ENCODE measurements around the gene SPEN. TPM values are rescaled to one million over a fixed set of nuclear protein-coding genes. Genes with fewer than 3 reads are reported as not detected.

SPEN gene
- total and polyA plus RNA-seq, 2 experiments from 2014 or later: 24.3 to 25.9 TPM

GRCh38 chr1:15916417-15916816 lies 68.9 kb downstream of the SPEN start:
- no peak overlapping the region for H3K27ac ChIP-seq
- DNase-seq (ENCODE audit: low spot score): no peak
- no peaks in the 10 kb centered on the region for H3K36me3 ChIP-seq (replicated peaks; ENCODE audit: insufficient read depth, low read depth)
- no peaks in the 10 kb centered on the region for H3K9me2 ChIP-seq (replicated peaks; ENCODE audit: insufficient read depth)
- peaks cover 40% of the 10 kb centered on the region for H3K79me2 ChIP-seq
- no peak overlapping the region for H3K4me2 ChIP-seq
- H3K27me3 ChIP-seq: no peaks in the 10 kb centered on the region
- no peaks in the 10 kb centered on the region for H3K4me1 ChIP-seq (ENCODE audit: insufficient read depth)
- H3K4me3 ChIP-seq: no peak overlapping the region
- H3K9me3 ChIP-seq (ENCODE audit: low read depth): no peaks in the 10 kb centered on the region
- TF ChIP-seq CTCF (IDR thresholded peaks at IDR 0.05; ENCODE audit: poor library complexity) (no peak), EZH2phosphoT487 (IDR thresholded peaks at IDR 0.05; ENCODE audit: low read depth, severe bottlenecking, unreplicated experiment) (no peak), EZH2 (IDR thresholded peaks at IDR 0.05; ENCODE audit: borderline replicate concordance) (no peak)
- no peak overlapping the region for H2AFZ ChIP-seq
- WGBS (ENCODE audit: low lambda C conversion rate, missing lambda C conversion rate): 83% methylated on average over 4 of the region's 4 CpGs
- no peaks in the 10 kb centered on the region for H4K20me1 ChIP-seq (ENCODE audit: insufficient read depth, poor library complexity, severe bottlenecking)

GRCh38 chr1:15916916-15917315 lies 69.4 kb downstream of the SPEN start:
- Histone ChIP-seq H3K4me3 (no peak overlapping the region), H4K20me1 (ENCODE audit: insufficient read depth, poor library complexity, severe bottlenecking) (no peaks in the 10 kb centered on the region), H3K36me3 (replicated peaks; ENCODE audit: insufficient read depth, low read depth) (no peaks in the 10 kb centered on the region), H3K9me2 (replicated peaks; ENCODE audit: insufficient read depth) (no peaks in the 10 kb centered on the region), H3K9me3 (ENCODE audit: low read depth) (no peaks in the 10 kb centered on the region), H3K4me1 (ENCODE audit: insufficient read depth) (no peaks in the 10 kb centered on the region), H3K27me3 (no peaks in the 10 kb centered on the region), H2AFZ (no peak overlapping the region), H3K4me2 (no peak overlapping the region), H3K79me2 (peaks cover 38% of the 10 kb centered on the region), H3K27ac (no peak overlapping the region)
- 76% methylated on average over 7 of the region's 7 CpGs for WGBS (ENCODE audit: low lambda C conversion rate, missing lambda C conversion rate)
- no peak for TF ChIP-seq EZH2 (IDR thresholded peaks at IDR 0.05; ENCODE audit: borderline replicate concordance)
- no peak for TF ChIP-seq EZH2phosphoT487 (IDR thresholded peaks at IDR 0.05; ENCODE audit: low read depth, severe bottlenecking, unreplicated experiment)
- no peak for TF ChIP-seq CTCF (IDR thresholded peaks at IDR 0.05; ENCODE audit: poor library complexity)
- DNase-seq (ENCODE audit: low spot score): no peak

GRCh38 chr1:15918962-15919715 lies 71.6 kb downstream of the SPEN start:
- no peak overlapping the region for H3K4me2 ChIP-seq
- H3K9me2 ChIP-seq (replicated peaks; ENCODE audit: insufficient read depth): no peaks in the 10 kb centered on the region
- TF ChIP-seq EZH2phosphoT487 (IDR thresholded peaks at IDR 0.05; ENCODE audit: low read depth, severe bottlenecking, unreplicated experiment) (no peak), CTCF (IDR thresholded peaks at IDR 0.05; ENCODE audit: poor library complexity) (no peak), EZH2 (IDR thresholded peaks at IDR 0.05; ENCODE audit: borderline replicate concordance) (no peak)
- WGBS (ENCODE audit: low lambda C conversion rate, missing lambda C conversion rate): 93% methylated on average over 11 of the region's 11 CpGs
- H3K36me3 ChIP-seq (replicated peaks; ENCODE audit: insufficient read depth, low read depth): no peaks in the 10 kb centered on the region
- H3K79me2 ChIP-seq: peaks cover 21% of the 10 kb centered on the region
- H4K20me1 ChIP-seq (ENCODE audit: insufficient read depth, poor library complexity, severe bottlenecking): no peaks in the 10 kb centered on the region
- H3K27me3 ChIP-seq: no peaks in the 10 kb centered on the region
- H3K9me3 ChIP-seq (ENCODE audit: low read depth): no peaks in the 10 kb centered on the region
- H2AFZ ChIP-seq: no peak overlapping the region
- no peak for DNase-seq (ENCODE audit: low spot score)
- no peak overlapping the region for H3K27ac ChIP-seq
- H3K4me1 ChIP-seq (ENCODE audit: insufficient read depth): no peaks in the 10 kb centered on the region
- H3K4me3 ChIP-seq: no peak overlapping the region
